Transverse colon (tissue), 3 donors: ENCODE results near the gene LCP1.

Experiments used
- CTCF ChIP-seq, 5 experiments: fragments of 200-600 bp in 3 of 5; fragments of 450-650 bp in 2 of 5; sonication (generic) in 3 of 5; IDR thresholded peaks; 1 replicate in 2 of 5; 2 replicates in 3 of 5; pipeline ENCODE4 v1.5.1; 2016 to 2017; ENCODE audit warnings: antibody characterized with exemption in 5 of 5, inconsistent platforms in 3 of 5, mild to moderate bottlenecking in 2 of 5, moderate library complexity in 1 of 5
- POLR2A ChIP-seq: fragments of 450-650 bp; IDR thresholded peaks from one replicate; pipeline ENCODE4 v1.6.1; 2016; ENCODE audit warnings: antibody characterized with exemption, mild to moderate bottlenecking, moderate library complexity

DNA sequence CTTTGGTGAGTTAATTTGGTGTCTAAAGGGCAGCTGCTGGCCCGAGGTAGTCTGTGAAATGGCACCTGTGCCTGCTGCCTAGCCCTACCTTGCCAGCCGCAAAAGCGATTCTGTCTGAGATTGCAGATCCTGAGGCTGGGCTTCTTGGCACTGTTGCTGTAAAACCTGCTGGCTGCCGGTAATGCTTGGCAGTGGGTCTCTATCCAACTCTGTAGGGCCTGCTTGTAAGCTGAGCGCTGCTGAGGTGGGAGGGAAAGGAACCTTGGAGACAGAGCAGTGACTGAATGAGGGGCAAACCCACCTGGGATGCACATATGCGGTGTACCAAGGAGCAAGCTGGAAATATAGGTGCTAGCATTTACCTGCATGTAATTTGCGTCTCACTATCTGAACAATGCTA lies 11.7 kb downstream of the LCP1 start:
- TF ChIP-seq CTCF (IDR thresholded peaks at IDR 0.05) (no peak), POLR2A (no peak)
